Activated CD8-positive, alpha-beta memory T cell treated with anti-CD3 and anti-CD28 coated beads, Interleukin-2, amount 10 ng/mL, durations not matched to agents 7 days and 5 days (primary cell): ENCODE measurements around the gene MKX. TPM values are rescaled to one million over a fixed set of nuclear protein-coding genes. Genes with fewer than 3 reads are reported as not detected.
"Not testable (repeated sequence)": the region's sequence is repeated elsewhere in the genome, so short reads cannot be mapped to it uniquely, and the experiment has no call there.

Experiments
- ATAC-seq: fragments of 150-1000 bp; cut with Tn5 transposase; one replicate; pipeline ENCODE4 v1.10.0; 2021; ENCODE audit warnings: moderate library complexity
- CTCF ChIA-PET: fragments of 350-600 bp; sonication (Branson Sonifier 250); formaldehyde crosslinking; loops from one replicate; lab custom pipeline; 2021; ENCODE audit warnings: antibody characterized with exemption; lab: Charles Lee
- DNase-seq: peaks from one replicate; pipeline ENCODE4 v3.0.0-alpha.2; 2020
- H3K27ac Mint-ChIP-seq: one replicate; pipeline ENCODE4 v1.8.0; 2021; ENCODE audit warnings: mild to moderate bottlenecking, mixed read lengths
- H3K27me3 Mint-ChIP-seq: one replicate; pipeline ENCODE4 v1.8.0; 2021; ENCODE audit warnings: mixed read lengths
- H3K36me3 Mint-ChIP-seq: one replicate; pipeline ENCODE4 v1.8.0; 2021; ENCODE audit warnings: mild to moderate bottlenecking, mixed read lengths
- H3K4me1 Mint-ChIP-seq: one replicate; pipeline ENCODE4 v1.8.0; 2021; ENCODE audit warnings: mixed read lengths
- H3K4me3 Mint-ChIP-seq: one replicate; pipeline ENCODE4 v1.8.0; 2021; ENCODE audit warnings: mild to moderate bottlenecking, moderate library complexity, mixed read lengths
- H3K9me3 Mint-ChIP-seq: one replicate; pipeline ENCODE4 v1.8.0; 2022; ENCODE audit warnings: low read depth, mixed read lengths
- total RNA-seq, 2 experiments: library from RNA; stranded (reverse); gene quantifications; one replicate each; pipeline ENCODE4 v1.2.3, GENCODE V29; 2021

Gene MKX
- total RNA-seq, 2 experiments from 2014 or later: not detected

- Mint-ChIP-seq H3K4me3 (no peak overlapping the region), H3K27ac (no peak overlapping the region), H3K36me3 (no peaks in the 10 kb centered on the region), H3K27me3 (peaks cover 28% of the 10 kb centered on the region), H3K9me3 (no peaks in the 10 kb centered on the region), H3K4me1 (no peaks in the 10 kb centered on the region)
- CTCF ChIA-PET: no interaction called here
- no peak for DNase-seq
- no peak for ATAC-seq
Measured at GRCh38 chr10:27698961-27699360, 46.7 kb downstream of the MKX start.

GRCh38 chr10:27696466-27696865, 49.2 kb downstream of the MKX start:
- DNase-seq (no peak), ATAC-seq (no peak)
- H3K27ac Mint-ChIP-seq: no peak overlapping the region
- H3K27me3 Mint-ChIP-seq: peaks cover 23% of the 10 kb centered on the region
- H3K9me3 Mint-ChIP-seq: no peaks in the 10 kb centered on the region
- no peaks in the 10 kb centered on the region for H3K36me3 Mint-ChIP-seq
- CTCF ChIA-PET: no interaction called here
- H3K4me1 Mint-ChIP-seq: no peaks in the 10 kb centered on the region
- H3K4me3 Mint-ChIP-seq: no peak overlapping the region

GRCh38 chr10:27695706-27696105, 49.9 kb downstream of the MKX start:
- H3K27me3 Mint-ChIP-seq: peaks cover 23% of the 10 kb centered on the region
- CTCF ChIA-PET: no interaction called here
- ATAC-seq: no peak

GRCh38 chr10:27695088-27695487, 50.5 kb downstream of the MKX start:
- CTCF ChIA-PET: no interaction called here
- no peak for DNase-seq
- Mint-ChIP-seq H3K36me3 (no peaks in the 10 kb centered on the region), H3K9me3 (no peaks in the 10 kb centered on the region), H3K27me3 (peaks cover 23% of the 10 kb centered on the region), H3K4me3 (no peak overlapping the region), H3K4me1 (no peaks in the 10 kb centered on the region), H3K27ac (no peak overlapping the region)
- no peak for ATAC-seq

More at GRCh38 chr10:27695706-27696105, 49.9 kb downstream of the MKX start:
- no peaks in the 10 kb centered on the region for H3K9me3 Mint-ChIP-seq
- DNase-seq: no peak
- H3K36me3 Mint-ChIP-seq: no peaks in the 10 kb centered on the region
- no peak overlapping the region for H3K4me3 Mint-ChIP-seq
- no peak overlapping the region for H3K27ac Mint-ChIP-seq
- no peaks in the 10 kb centered on the region for H3K4me1 Mint-ChIP-seq

- CTCF ChIA-PET: no interaction called here
- H3K27ac Mint-ChIP-seq: no peak overlapping the region
- ATAC-seq (no peak), DNase-seq (no peak)
- no peaks in the 10 kb centered on the region for H3K9me3 Mint-ChIP-seq
- H3K4me1 Mint-ChIP-seq: no peaks in the 10 kb centered on the region
- H3K4me3 Mint-ChIP-seq: no peak overlapping the region
- H3K27me3 Mint-ChIP-seq: peaks cover 27% of the 10 kb centered on the region
- no peaks in the 10 kb centered on the region for H3K36me3 Mint-ChIP-seq
Measured at GRCh38 chr10:27692663-27693062, 53.0 kb downstream of the MKX start.

- Mint-ChIP-seq H3K27me3 (peaks cover 13% of the 10 kb centered on the region), H3K27ac (no peak overlapping the region), H3K9me3 (no peaks in the 10 kb centered on the region), H3K4me1 (no peaks in the 10 kb centered on the region), H3K36me3 (no peaks in the 10 kb centered on the region), H3K4me3 (no peak overlapping the region)
- CTCF ChIA-PET: no interaction called here
- DNase-seq (no peak), ATAC-seq (no peak)
Measured at GRCh38 chr10:27688991-27689390, 56.6 kb downstream of the MKX start.

- Mint-ChIP-seq H3K4me1 (no peaks in the 10 kb centered on the region), H3K27ac (no peak overlapping the region), H3K27me3 (peaks cover 13% of the 10 kb centered on the region), H3K4me3 (no peak overlapping the region), H3K9me3 (no peaks in the 10 kb centered on the region), H3K36me3 (no peaks in the 10 kb centered on the region)
- no peak for ATAC-seq
- CTCF ChIA-PET: no interaction called here
- DNase-seq: no peak
Measured at GRCh38 chr10:27688276-27688675, 57.3 kb downstream of the MKX start.

- DNase-seq (no peak), ATAC-seq (no peak)
- no peaks in the 10 kb centered on the region for H3K36me3 Mint-ChIP-seq
- peaks cover 13% of the 10 kb centered on the region for H3K27me3 Mint-ChIP-seq
- CTCF ChIA-PET: no interaction called here
- H3K4me1 Mint-ChIP-seq: no peaks in the 10 kb centered on the region
- H3K27ac Mint-ChIP-seq: no peak overlapping the region
- no peaks in the 10 kb centered on the region for H3K9me3 Mint-ChIP-seq
- H3K4me3 Mint-ChIP-seq: no peak overlapping the region
Measured at GRCh38 chr10:27687743-27688142, 57.9 kb downstream of the MKX start.

GRCh38 chr10:27687326-27687725, 58.3 kb downstream of the MKX start:
- no peaks in the 10 kb centered on the region for H3K36me3 Mint-ChIP-seq
- CTCF ChIA-PET: no interaction called here

GRCh38 chr10:27685681-27686080, 59.9 kb downstream of the MKX start:
- CTCF ChIA-PET: no interaction called here
- no peaks in the 10 kb centered on the region for H3K36me3 Mint-ChIP-seq
- H3K4me1 Mint-ChIP-seq: no peaks in the 10 kb centered on the region
- no peak for DNase-seq
- H3K27me3 Mint-ChIP-seq: peaks cover 13% of the 10 kb centered on the region
- no peak overlapping the region for H3K27ac Mint-ChIP-seq
- H3K4me3 Mint-ChIP-seq: no peak overlapping the region
- H3K9me3 Mint-ChIP-seq: no peaks in the 10 kb centered on the region
- ATAC-seq: no peak

More at GRCh38 chr10:27687326-27687725, 58.3 kb downstream of the MKX start:
- Mint-ChIP-seq H3K27ac (no peak overlapping the region), H3K27me3 (peaks cover 13% of the 10 kb centered on the region), H3K4me3 (no peak overlapping the region), H3K4me1 (no peaks in the 10 kb centered on the region), H3K9me3 (no peaks in the 10 kb centered on the region)
- ATAC-seq (no peak), DNase-seq (no peak)

GRCh38 chr10:27683226-27683625, 62.4 kb downstream of the MKX start:
- CTCF ChIA-PET: no interaction called here

GRCh38 chr10:27681795-27682194, 63.8 kb downstream of the MKX start:
- CTCF ChIA-PET, H3K36me3 Mint-ChIP-seq, H3K9me3 Mint-ChIP-seq, H3K4me1 Mint-ChIP-seq, H3K27me3 Mint-ChIP-seq, DNase-seq, ATAC-seq, H3K27ac Mint-ChIP-seq, H3K4me3 Mint-ChIP-seq: not testable (repeated sequence)

More at GRCh38 chr10:27683226-27683625, 62.4 kb downstream of the MKX start:
- H3K9me3 Mint-ChIP-seq: no peaks in the 10 kb centered on the region
- no peak overlapping the region for H3K27ac Mint-ChIP-seq
- no peaks in the 10 kb centered on the region for H3K4me1 Mint-ChIP-seq
- DNase-seq (no peak), ATAC-seq (no peak)
- no peaks in the 10 kb centered on the region for H3K36me3 Mint-ChIP-seq
- no peak overlapping the region for H3K4me3 Mint-ChIP-seq
- H3K27me3 Mint-ChIP-seq: peaks cover 9% of the 10 kb centered on the region

- Mint-ChIP-seq H3K36me3 (no peaks in the 10 kb centered on the region), H3K27me3 (peaks cover 4% of the 10 kb centered on the region), H3K9me3 (no peaks in the 10 kb centered on the region), H3K27ac (no peak overlapping the region), H3K4me3 (no peak overlapping the region), H3K4me1 (no peaks in the 10 kb centered on the region)
- DNase-seq (no peak), ATAC-seq (no peak)
- CTCF ChIA-PET: no interaction called here
Measured at GRCh38 chr10:27680691-27681605, 64.7 kb downstream of the MKX start.

GRCh38 chr10:27680006-27680557, 65.5 kb downstream of the MKX start:
- DNase-seq (no peak), ATAC-seq (no peak)
- Mint-ChIP-seq H3K27me3 (peaks cover 4% of the 10 kb centered on the region), H3K9me3 (no peaks in the 10 kb centered on the region), H3K27ac (no peak overlapping the region), H3K36me3 (no peaks in the 10 kb centered on the region), H3K4me3 (no peak overlapping the region), H3K4me1 (no peaks in the 10 kb centered on the region)
- CTCF ChIA-PET: no interaction called here
